Activated CD8-positive, alpha-beta T cell treated with anti-CD3 and anti-CD28 coated beads for 36 hours (primary cell): ENCODE results near the gene CDH13. TPM values are rescaled to one million over a fixed set of nuclear protein-coding genes. Genes with fewer than 3 reads are reported as not detected.

Experiments
- ATAC-seq: fragments of 200-7000 bp; cut with Tn5 transposase; one replicate; pipeline ENCODE4 v1.10.0; 2021; ENCODE audit warnings: mild to moderate bottlenecking, moderate library complexity
- CTCF ChIA-PET: fragments of 350-600 bp; sonication (Branson Sonifier 250); formaldehyde crosslinking; loops from one replicate; lab custom pipeline; 2021; ENCODE audit warnings: antibody characterized with exemption; lab: Charles Lee
- POLR2A ChIA-PET: fragments of 350-600 bp; sonication (Branson Sonifier 250); formaldehyde crosslinking; loops from one replicate; lab custom pipeline; 2021; ENCODE audit warnings: antibody characterized with exemption; lab: Charles Lee
- DNase-seq: peaks from one replicate; pipeline ENCODE4 v3.0.0-alpha.2; 2020
- H3K27ac Mint-ChIP-seq: one replicate; pipeline ENCODE4 v1.8.0; 2021; ENCODE audit warnings: mild to moderate bottlenecking, mixed read lengths
- H3K27me3 Mint-ChIP-seq: one replicate; pipeline ENCODE4 v1.8.0; 2021; ENCODE audit warnings: mixed read lengths
- H3K36me3 Mint-ChIP-seq: one replicate; pipeline ENCODE4 v1.8.0; 2021; ENCODE audit warnings: low read depth, mixed read lengths
- H3K4me1 Mint-ChIP-seq: one replicate; pipeline ENCODE4 v1.8.0; 2021; ENCODE audit warnings: low read depth, mixed read lengths
- H3K4me3 Mint-ChIP-seq: one replicate; pipeline ENCODE4 v1.8.0; 2021; ENCODE audit warnings: mild to moderate bottlenecking, moderate library complexity, mixed read lengths
- H3K9me3 Mint-ChIP-seq: one replicate; pipeline ENCODE4 v1.8.0; 2021; ENCODE audit warnings: mixed read lengths
- intact Hi-C: fragments of 100-400 bp; cut with micrococcal nuclease; formaldehyde crosslinking; loops from one replicate; pipeline ENCODE4 v1.10.0; 2022
- total RNA-seq, 2 experiments: library from RNA; stranded (reverse); gene quantifications; one replicate each; pipeline ENCODE4 v1.2.3, GENCODE V29; 2021
- TF ChIP-seq, protein P1 (sequence below): fragments of 200-600 bp; IDR thresholded peaks from one replicate; pipeline ENCODE4 v1.8.0; 2022; ENCODE audit warnings: antibody characterized with exemption, mild to moderate bottlenecking

The CDH13 gene
- total RNA-seq, 2 experiments from 2014 or later, result not detected

GRCh38 chr16:83029467-83029866 is 402.7 kb downstream of the CDH13 start:
- Mint-ChIP-seq H3K4me1 (no peaks in the 10 kb centered on the region), H3K4me3 (no peak overlapping the region), H3K36me3 (no peaks in the 10 kb centered on the region), H3K9me3 (peaks cover 5% of the 10 kb centered on the region), H3K27ac (no peak overlapping the region), H3K27me3 (no peaks in the 10 kb centered on the region)
- intact Hi-C loops, result no loop called here
- TF ChIP-seq, protein P1, sequence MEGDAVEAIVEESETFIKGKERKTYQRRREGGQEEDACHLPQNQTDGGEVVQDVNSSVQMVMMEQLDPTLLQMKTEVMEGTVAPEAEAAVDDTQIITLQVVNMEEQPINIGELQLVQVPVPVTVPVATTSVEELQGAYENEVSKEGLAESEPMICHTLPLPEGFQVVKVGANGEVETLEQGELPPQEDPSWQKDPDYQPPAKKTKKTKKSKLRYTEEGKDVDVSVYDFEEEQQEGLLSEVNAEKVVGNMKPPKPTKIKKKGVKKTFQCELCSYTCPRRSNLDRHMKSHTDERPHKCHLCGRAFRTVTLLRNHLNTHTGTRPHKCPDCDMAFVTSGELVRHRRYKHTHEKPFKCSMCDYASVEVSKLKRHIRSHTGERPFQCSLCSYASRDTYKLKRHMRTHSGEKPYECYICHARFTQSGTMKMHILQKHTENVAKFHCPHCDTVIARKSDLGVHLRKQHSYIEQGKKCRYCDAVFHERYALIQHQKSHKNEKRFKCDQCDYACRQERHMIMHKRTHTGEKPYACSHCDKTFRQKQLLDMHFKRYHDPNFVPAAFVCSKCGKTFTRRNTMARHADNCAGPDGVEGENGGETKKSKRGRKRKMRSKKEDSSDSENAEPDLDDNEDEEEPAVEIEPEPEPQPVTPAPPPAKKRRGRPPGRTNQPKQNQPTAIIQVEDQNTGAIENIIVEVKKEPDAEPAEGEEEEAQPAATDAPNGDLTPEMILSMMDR, result no peak
- ChIA-PET POLR2A (no interaction called here), CTCF (no interaction called here)
- no peak for ATAC-seq
- no peak for DNase-seq

GRCh38 chr16:83031524-83031923 is 404.8 kb downstream of the CDH13 start:
- TF ChIP-seq, protein P1, result no peak
- ATAC-seq (no peak), DNase-seq (no peak)
- POLR2A ChIA-PET, result no interaction called here
- H3K27ac Mint-ChIP-seq, result no peak overlapping the region
- no peaks in the 10 kb centered on the region for H3K4me1 Mint-ChIP-seq
- H3K4me3 Mint-ChIP-seq, result no peak overlapping the region
- intact Hi-C loops, result no loop called here
- CTCF ChIA-PET, result no interaction called here
- no peaks in the 10 kb centered on the region for H3K27me3 Mint-ChIP-seq
- H3K36me3 Mint-ChIP-seq, result no peaks in the 10 kb centered on the region
- H3K9me3 Mint-ChIP-seq, result peaks cover 5% of the 10 kb centered on the region

DNA sequence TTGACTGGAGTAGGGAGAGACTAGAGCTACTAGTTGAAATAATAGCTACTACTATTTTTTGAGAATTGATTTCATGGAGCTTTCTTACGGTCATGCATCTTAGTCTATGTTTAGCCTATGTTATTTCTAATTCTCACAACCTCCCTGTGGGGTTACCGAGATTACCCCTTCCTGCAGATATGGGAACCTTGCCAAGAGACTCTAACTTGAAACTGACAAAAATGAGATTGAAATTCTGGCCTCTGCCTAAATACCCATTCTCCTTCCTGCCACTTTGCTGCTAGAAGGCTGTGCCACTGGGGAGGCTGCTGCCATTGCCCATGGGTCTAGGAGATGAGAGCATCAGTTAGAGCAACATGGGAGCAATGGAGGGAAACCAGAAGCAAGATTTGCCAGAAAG is 410.3 kb downstream of the CDH13 start:
- no peak overlapping the region for H3K27ac Mint-ChIP-seq
- CTCF ChIA-PET, result no interaction called here
- DNase-seq (no peak), ATAC-seq (no peak)
- no peak overlapping the region for H3K4me3 Mint-ChIP-seq
- POLR2A ChIA-PET, result no interaction called here
- no peaks in the 10 kb centered on the region for H3K9me3 Mint-ChIP-seq
- TF ChIP-seq, protein P1, result no peak
- H3K4me1 Mint-ChIP-seq, result peaks cover 6% of the 10 kb centered on the region
- H3K27me3 Mint-ChIP-seq, result peaks cover 3% of the 10 kb centered on the region
- intact Hi-C loops, result no loop called here
- H3K36me3 Mint-ChIP-seq, result no peaks in the 10 kb centered on the region

DNA sequence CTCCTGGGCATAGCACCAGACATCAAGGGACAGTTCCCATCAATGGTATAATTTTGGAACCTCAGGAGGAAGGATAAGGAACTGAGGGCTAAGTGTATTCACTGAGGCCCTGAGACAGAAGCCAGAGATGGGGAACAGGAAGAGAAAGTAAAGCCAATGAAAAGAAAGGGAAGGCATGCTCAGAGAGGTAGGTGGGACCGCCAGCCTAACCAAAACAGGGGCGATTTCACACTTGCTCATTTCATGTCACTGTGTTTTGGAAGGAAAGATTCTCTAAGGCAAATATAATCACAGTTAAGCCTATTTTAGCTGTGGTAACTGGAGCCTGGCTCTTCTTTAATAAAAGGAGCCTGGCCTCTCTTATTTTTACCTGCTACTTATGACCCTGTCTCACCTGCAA is 411.1 kb downstream of the CDH13 start:
- H3K27me3 Mint-ChIP-seq, result peaks cover 3% of the 10 kb centered on the region
- intact Hi-C loops, result no loop called here

DNA sequence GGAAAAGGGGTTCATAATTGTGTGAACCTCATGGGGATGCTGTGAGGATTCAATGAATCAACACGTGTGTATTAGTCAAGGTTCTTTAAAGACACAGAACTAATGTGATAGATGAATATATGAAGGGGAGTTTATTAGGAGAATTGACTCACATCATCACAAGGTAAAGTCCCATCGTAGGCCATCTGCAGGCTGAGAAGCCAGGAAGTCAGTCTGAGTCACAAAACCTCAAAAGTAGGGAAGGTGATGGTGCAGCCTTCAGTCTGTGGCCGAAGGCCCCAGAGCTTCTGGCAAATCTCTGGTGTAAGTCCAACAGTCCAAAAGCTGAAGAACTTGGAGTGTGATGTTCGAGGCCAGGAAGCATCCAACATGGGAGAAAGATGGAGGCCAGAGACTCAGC is 413.4 kb downstream of the CDH13 start:
- Mint-ChIP-seq H3K4me3 (no peak overlapping the region), H3K27me3 (peaks cover 3% of the 10 kb centered on the region), H3K4me1 (peaks cover 6% of the 10 kb centered on the region), H3K27ac (no peak overlapping the region), H3K9me3 (no peaks in the 10 kb centered on the region), H3K36me3 (no peaks in the 10 kb centered on the region)
- intact Hi-C loops, result no loop called here
- ChIA-PET POLR2A (no interaction called here), CTCF (no interaction called here)
- TF ChIP-seq, protein P1, result no peak
- ATAC-seq (peak; percentile 47), DNase-seq (peak; percentile 3)

More for the DNA sequence above, 411.1 kb downstream of the CDH13 start:
- TF ChIP-seq, protein P1, result no peak
- Mint-ChIP-seq H3K4me1 (peaks cover 6% of the 10 kb centered on the region), H3K4me3 (no peak overlapping the region), H3K27ac (no peak overlapping the region), H3K36me3 (no peaks in the 10 kb centered on the region), H3K9me3 (no peaks in the 10 kb centered on the region)
- DNase-seq (no peak), ATAC-seq (no peak)
- CTCF ChIA-PET, result no interaction called here
- POLR2A ChIA-PET, result interaction anchor here (0.8 kb wide), 1 partner anchor 410 kb away, joined by 3 read pairs; no protein-coding TSS in a partner anchor
